ENCODE measurements around the gene CHD1L.

- TF ChIP-seq POLR2A (IDR thresholded peaks at IDR 0.05; ENCODE audit: low read depth, low read length) (peak; percentile 75), POLR2AphosphoS5 (IDR thresholded peaks at IDR 0.05; ENCODE audit: low read depth, low read length) (peak; percentile 59; the same call in 1 of the 2 replicates), TAF1 (IDR thresholded peaks at IDR 0.05; ENCODE audit: borderline replicate concordance, low read depth, low read length) (peak; percentile 79)
Observed at GRCh38 chr1:147242449-147243227, at the start of gene CHD1L.
